Chondrocyte (in vitro differentiated cells): ENCODE results near the gene KCNK16. TPM values are rescaled to one million over a fixed set of nuclear protein-coding genes. Genes with fewer than 3 reads are reported as not detected.

Source experiments
- DNase-seq: peaks from one replicate; pipeline ENCODE4 v3.0.0; 2021; ENCODE audit warnings: mixed read lengths, low spot score
- H3K27ac Mint-ChIP-seq: one replicate; pipeline ENCODE4 v1.8.0; 2021; ENCODE audit warnings: mild to moderate bottlenecking, moderate library complexity, mixed read lengths; ENCODE audit not compliant: unreplicated experiment
- H3K27me3 Mint-ChIP-seq: 2 replicates; pipeline ENCODE4 v1.8.0; 2021; ENCODE audit warnings: low read depth, mixed read lengths
- H3K36me3 Mint-ChIP-seq: 2 replicates; pipeline ENCODE4 v1.8.0; 2021; ENCODE audit warnings: low read depth, mixed read lengths
- H3K4me1 Mint-ChIP-seq: 2 replicates; pipeline ENCODE4 v1.8.0; 2021; ENCODE audit warnings: low read depth, mild to moderate bottlenecking, mixed read lengths
- H3K4me3 Mint-ChIP-seq: one replicate; pipeline ENCODE4 v1.8.0; 2021; ENCODE audit warnings: mild to moderate bottlenecking, moderate library complexity, mixed read lengths; ENCODE audit not compliant: unreplicated experiment
- H3K9me3 Mint-ChIP-seq: 2 replicates; pipeline ENCODE4 v1.8.0; 2021; ENCODE audit warnings: low read depth, mixed read lengths
- CTCF ChIP-seq: fragments of 200-600 bp; sonication (generic); IDR thresholded peaks from 2 replicates; pipeline ENCODE4 v1.5.0; 2021; ENCODE audit warnings: antibody characterized with exemption, mild to moderate bottlenecking, moderate library complexity
- total RNA-seq: library from RNA; stranded (reverse); gene quantifications from 3 replicates; pipeline ENCODE4 v1.2.1, GENCODE V29; 2021

Gene KCNK16
- total RNA-seq, 1 donor from 2014 or later, result not detected

DNA sequence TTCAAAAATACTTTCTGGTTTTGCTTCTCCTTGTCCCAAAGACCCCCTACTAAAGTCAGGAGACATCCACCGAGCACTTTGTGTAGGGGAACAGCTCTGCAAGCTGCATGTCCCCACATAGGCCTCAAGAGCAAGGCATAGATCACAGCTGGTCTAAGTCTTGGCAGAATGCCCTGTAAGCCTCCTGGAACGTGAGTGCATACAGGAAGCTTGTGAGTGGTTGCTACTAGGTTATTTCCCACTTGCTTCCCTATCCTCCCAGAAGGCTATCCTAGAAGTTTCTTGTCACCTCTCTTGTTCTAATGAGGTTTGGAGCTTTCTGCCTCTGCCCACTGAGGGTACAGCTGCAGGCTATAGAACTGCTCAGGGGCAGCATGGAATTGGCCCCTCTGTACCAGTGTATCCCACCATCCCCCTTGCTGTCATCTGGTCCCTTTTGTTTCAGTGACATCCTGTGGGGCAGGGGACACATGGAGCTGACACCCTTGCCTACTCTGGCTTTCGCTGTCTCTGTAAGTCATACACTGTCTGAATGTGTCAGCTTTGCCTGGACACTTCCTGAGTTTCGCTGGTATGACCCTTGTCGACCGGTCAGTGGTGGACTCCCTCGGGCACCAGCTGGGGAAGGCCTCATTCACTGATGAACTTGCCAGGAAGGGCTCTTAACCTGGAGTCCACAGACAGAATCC, 35.6 kb upstream of the KCNK16 start:
- Mint-ChIP-seq H3K9me3 (no peaks in the 10 kb centered on the region), H3K4me1 (peaks cover 13% of the 10 kb centered on the region), H3K27ac (no peak overlapping the region), H3K4me3 (no peak overlapping the region), H3K27me3 (no peaks in the 10 kb centered on the region), H3K36me3 (no peaks in the 10 kb centered on the region)
- TF ChIP-seq CTCF, result no peak
- DNase-seq, result peak; percentile 15

GRCh38 chr6:39353698-39354315, 31.3 kb upstream of the KCNK16 start:
- peaks cover 6% of the 10 kb centered on the region for H3K4me1 Mint-ChIP-seq
- no peaks in the 10 kb centered on the region for H3K27me3 Mint-ChIP-seq
- H3K27ac Mint-ChIP-seq, result no peak overlapping the region
- DNase-seq, result no peak
- H3K4me3 Mint-ChIP-seq, result no peak overlapping the region
- TF ChIP-seq CTCF, result no peak
- no peaks in the 10 kb centered on the region for H3K9me3 Mint-ChIP-seq
- H3K36me3 Mint-ChIP-seq, result no peaks in the 10 kb centered on the region

GRCh38 chr6:39350723-39351505, 28.4 kb upstream of the KCNK16 start:
- Mint-ChIP-seq H3K27me3 (peaks cover 2% of the 10 kb centered on the region), H3K4me3 (no peak overlapping the region), H3K27ac (no peak overlapping the region), H3K4me1 (no peaks in the 10 kb centered on the region), H3K36me3 (no peaks in the 10 kb centered on the region), H3K9me3 (no peaks in the 10 kb centered on the region)
- no peak for DNase-seq
- no peak for TF ChIP-seq CTCF

DNA sequence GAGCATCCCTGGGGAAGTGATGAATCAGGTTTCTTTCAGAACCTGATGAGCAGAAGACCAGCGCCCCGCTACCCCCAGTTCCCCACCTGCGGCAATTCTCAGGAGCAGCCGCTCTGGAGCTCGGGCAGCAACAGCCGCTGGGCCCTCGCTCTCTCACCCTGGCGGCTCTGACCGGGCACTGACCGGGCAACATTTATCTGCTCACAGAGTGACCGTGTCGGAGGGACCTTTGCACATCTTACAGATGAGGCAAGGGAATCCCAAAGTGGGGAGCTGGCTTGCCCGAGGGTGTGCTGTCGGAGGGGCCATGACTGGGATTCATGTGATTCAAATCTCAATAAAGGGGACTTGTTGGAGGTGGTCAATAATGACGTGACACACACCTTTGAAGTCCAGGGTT, 26.2 kb upstream of the KCNK16 start:
- H3K27ac Mint-ChIP-seq, result no peak overlapping the region

More for the DNA sequence above, 26.2 kb upstream of the KCNK16 start:
- Mint-ChIP-seq H3K4me1 (peaks cover 14% of the 10 kb centered on the region), H3K9me3 (no peaks in the 10 kb centered on the region), H3K27me3 (peaks cover 2% of the 10 kb centered on the region), H3K36me3 (no peaks in the 10 kb centered on the region), H3K4me3 (no peak overlapping the region)
- no peak for TF ChIP-seq CTCF
- no peak for DNase-seq
